Hindlimb muscle (tissue), 1 donor: ENCODE results near the gene TLL2. TPM values are rescaled to one million over a fixed set of nuclear protein-coding genes. Genes with fewer than 3 reads are reported as not detected.

ENCODE experiments used
- DNase-seq: peaks from one replicate; pipeline ENCODE4 v3.0.0-alpha.2; 2013
- polyA plus RNA-seq: library from polyadenylated mRNA; unstranded; fragments of 120-200 nt; gene quantifications from one replicate; pipeline ENCODE4 v1.2.1, GENCODE V29; 2013; ENCODE audit not compliant: insufficient read length

The TLL2 gene
- polyA plus RNA-seq, 1 donor: 0.72 TPM

DNA sequence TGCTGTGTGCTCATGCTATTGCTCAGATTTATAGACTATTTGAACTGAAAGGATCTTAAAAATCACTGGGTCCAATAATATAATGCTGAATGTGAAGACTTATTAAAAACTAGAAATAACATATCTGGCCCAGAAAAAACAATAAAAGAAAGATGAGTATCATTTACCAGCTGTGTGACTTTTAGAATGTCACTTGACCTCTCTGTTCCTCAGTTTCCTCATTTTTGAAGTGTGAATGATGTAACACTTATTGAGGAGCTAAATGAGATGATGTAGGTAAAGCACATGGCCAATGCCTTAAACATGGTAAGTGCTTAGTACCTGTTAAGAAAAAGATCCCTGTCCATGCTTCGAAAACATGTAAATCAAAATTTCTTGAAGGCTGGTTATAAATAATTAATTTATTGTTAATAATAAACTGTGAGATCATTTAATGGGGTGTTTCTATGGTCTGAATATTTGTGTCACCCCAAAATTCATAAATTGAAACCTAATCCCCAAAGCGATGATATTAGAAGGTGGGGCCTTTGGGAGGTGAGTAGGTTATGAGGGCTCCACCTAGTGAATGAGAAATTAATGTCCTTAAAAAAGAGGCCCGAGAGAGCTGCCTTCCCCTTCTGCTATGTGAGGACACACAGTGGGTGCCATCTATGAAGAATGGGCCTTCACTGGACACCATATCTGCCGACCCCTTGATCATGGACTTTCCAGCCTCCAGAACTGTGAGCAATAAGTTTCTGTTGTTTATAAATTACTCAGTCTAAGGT, 196.5 kb downstream of the TLL2 start:
- no peak for DNase-seq

Other genes starting within 250 kb of the TLL2 start
- gene BLNK, start 242.4 kb downstream of the TLL2 start, polyA plus RNA-seq: 3.4 TPM
- not detected for gene DNTT, start 209.5 kb downstream of the TLL2 start, polyA plus RNA-seq
- gene OPALIN, start 154.9 kb downstream of the TLL2 start, polyA plus RNA-seq: not detected
- 76.8 TPM for gene TM9SF3, start 73.1 kb upstream of the TLL2 start, polyA plus RNA-seq
- gene PIK3AP1, start 206.6 kb upstream of the TLL2 start, polyA plus RNA-seq: 3.2 TPM